Measurements from ENCODE around the gene KRT86.

DNA sequence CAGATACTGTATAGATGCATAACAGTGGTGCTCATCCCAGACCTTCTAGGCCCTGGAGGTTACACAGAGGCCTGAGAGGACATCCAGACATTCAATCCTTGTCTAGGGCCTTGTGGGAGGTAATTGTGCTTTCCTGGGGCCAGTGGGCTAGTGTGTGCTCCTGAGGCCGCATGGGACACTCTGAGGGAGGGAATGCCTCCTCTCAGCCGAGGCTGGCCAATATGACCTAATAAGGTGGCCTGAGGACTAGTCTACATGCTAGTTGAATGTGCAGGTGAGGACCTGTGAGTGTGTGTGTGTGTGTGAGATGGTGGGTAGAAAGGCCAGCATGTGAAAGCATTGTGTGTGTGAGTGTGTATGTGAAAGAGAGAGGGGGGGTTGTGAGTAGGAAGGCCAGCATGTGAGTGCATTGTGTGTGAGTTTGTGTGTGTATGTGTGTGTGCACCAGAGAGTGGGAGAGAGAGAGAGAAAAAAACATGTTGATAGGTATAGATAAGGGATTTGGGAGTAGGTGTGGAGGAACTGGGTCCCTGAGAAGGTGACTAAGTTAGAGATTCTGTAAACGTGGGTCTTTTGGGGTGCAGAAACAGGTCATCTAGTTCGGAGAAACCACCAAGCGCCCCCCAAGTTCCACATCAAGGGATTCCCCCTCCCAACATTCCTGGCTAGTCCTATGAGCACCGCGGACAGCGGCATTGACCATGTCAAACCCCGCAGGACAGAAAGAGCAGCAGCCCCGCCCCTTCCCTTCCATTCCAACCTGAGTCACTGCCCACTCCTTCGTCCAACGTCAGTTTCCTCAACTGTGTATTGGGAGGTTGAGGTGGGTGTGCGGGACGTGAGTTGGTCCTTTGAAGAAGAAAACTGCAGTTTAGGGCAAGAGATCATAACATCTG lies 26.6 kb downstream of the KRT86 start:
- TF ChIP-seq, protein P1, sequence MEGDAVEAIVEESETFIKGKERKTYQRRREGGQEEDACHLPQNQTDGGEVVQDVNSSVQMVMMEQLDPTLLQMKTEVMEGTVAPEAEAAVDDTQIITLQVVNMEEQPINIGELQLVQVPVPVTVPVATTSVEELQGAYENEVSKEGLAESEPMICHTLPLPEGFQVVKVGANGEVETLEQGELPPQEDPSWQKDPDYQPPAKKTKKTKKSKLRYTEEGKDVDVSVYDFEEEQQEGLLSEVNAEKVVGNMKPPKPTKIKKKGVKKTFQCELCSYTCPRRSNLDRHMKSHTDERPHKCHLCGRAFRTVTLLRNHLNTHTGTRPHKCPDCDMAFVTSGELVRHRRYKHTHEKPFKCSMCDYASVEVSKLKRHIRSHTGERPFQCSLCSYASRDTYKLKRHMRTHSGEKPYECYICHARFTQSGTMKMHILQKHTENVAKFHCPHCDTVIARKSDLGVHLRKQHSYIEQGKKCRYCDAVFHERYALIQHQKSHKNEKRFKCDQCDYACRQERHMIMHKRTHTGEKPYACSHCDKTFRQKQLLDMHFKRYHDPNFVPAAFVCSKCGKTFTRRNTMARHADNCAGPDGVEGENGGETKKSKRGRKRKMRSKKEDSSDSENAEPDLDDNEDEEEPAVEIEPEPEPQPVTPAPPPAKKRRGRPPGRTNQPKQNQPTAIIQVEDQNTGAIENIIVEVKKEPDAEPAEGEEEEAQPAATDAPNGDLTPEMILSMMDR (conservative IDR thresholded peaks at IDR 0.05), result no peak
- TF ChIP-seq ZFX (IDR thresholded peaks at IDR 0.05), result no peak

Data from C4-2B (cell line).